A172 (cell line): ENCODE data around the gene PRKN. TPM values are rescaled to one million over a fixed set of nuclear protein-coding genes. Genes with fewer than 3 reads are reported as not detected.

Experiments
- DNase-seq: peaks from one replicate; pipeline ENCODE4 v3.0.0-alpha.2; 2015; ENCODE audit warnings: low spot score
- total RNA-seq: library from RNA; depleted of rRNA; stranded (reverse); fragments of >200 nt; shearing (Covaris generic); gene quantifications from 2 replicates; pipeline ENCODE4 v1.2.3, GENCODE V29; 2014

PRKN gene
- total RNA-seq, 1 experiment from 2014 or later, result 0.43 TPM

DNA sequence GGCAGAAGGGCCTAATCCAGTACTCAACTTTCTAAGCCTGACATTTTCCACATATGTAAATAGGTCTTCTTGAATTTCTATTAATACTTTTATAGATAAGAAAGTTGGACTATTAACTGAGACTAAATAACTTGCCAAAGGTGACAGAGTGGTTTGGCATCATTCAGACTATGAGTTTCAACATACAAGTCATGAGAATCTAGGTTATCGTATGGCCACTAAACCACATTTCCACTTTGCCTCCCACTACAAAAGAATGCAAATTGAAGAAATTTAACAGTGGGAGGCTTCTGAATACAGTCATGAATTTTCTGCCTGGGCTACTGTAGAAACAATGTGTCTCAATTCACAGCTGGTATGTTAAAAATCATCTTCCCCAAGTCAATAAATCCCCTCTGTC, 922.7 kb downstream of the PRKN start:
- DNase-seq, result no peak

DNA sequence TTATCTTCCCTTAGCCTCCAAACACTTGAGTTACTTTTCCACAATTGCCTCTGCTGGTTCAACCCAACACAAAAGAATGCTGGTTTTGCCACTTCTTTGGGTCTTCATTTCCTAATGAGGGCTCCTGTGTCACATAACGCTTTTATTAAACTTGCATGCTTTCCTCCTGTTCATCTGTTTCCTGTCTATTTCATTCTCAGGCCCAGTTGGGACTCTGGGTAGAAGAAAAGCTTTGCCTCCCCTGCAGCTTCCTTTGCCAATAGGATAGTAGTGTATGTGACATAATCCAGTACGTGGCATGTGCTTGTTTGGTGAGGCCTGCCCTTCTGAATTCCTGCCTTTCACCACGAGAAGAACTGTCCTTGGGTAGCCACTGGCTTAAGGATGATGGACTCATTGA, 924.4 kb downstream of the PRKN start:
- no peak for DNase-seq

DNA sequence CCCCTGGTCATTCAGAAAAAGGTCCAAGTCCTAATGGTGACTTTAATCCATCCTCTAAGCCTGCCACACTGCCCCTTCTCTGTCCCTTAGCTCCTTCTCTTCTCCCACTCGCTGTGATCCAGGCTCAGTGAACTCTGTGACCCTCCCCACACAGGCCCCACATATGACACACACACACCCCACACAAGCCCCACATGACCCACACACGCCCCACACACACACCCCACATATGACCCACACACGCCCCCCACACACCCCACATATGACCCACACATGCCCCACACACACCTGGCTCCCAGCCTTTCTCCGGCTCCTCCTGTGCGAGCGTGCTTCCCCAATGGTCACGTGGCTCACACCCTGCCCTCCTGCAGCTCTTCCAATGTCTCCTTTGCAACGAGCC, 925.3 kb downstream of the PRKN start:
- DNase-seq, result no peak

DNA sequence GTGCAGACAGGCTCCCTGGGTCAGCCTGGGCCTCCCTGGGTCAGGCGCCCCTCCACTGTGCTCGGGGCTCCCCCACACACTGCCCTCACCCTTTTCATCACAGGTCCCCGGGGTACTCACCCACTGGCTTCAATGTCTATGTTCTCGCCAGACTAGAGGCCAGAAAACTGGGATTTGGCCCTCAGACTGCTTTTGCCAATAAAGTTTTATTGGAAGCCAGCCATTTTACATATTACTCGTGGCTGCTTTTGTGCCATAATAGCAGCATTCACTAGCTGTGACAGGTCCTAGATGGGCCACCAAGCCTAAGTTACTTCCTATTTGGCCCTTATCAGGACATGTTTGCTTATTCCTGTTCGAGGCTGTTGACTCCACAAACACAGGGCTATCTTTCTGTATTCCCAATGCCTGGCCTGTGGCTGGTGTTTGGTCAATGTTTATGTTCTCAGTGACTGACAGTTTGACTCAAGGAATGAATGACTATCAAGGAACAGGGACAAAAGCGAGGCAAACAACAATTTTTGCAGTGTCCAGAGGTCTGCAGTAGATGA, 928.6 kb downstream of the PRKN start:
- no peak for DNase-seq

DNA sequence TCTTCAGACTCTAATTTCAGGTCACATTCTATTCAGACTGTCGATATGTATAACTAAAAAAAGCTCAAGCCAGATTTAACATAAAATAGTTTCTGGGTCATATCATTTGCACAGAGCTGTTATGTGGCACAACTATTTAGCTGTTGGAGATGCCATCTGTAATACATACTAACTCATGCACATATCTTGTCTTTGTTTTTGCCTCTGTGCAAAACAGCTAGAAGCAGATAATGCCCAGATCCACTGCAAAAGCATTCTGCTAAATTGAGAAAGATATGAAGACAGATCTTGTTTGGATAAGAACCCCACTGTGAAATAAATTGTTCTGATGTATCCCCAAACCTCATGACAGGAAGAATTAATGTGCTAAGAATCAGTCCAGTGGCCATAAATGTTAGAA, 930.9 kb downstream of the PRKN start:
- DNase-seq, result no peak

DNA sequence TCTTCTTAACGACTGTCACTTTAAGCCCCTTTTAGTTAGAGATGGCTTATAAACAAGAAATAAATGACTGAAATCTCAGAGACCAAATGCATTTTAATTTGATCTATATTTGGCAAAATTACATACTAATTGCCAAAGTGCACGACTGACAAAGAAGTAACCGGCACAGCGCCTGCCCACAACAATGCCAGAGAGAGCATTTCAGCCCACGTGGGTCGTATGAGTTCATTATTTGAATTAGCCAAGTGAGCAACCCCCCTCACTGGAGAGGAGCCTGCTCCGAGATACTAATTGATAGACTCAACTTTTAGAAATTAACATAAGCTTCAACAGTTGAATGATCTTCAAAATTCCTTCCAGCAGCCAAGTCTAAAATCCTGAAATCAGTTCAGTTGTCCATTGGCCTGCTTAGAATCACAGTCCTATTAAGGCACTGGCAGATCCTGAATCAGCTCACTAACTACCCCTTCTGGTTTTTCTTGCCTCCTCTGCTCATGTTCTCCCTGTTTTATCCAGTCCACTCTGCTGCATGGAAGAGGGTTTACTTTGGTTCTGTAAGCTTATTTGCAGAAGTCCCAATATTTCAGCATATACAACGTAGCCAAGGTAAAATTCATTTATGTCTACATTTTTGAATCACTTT, 934.6 kb downstream of the PRKN start:
- DNase-seq, result no peak

DNA sequence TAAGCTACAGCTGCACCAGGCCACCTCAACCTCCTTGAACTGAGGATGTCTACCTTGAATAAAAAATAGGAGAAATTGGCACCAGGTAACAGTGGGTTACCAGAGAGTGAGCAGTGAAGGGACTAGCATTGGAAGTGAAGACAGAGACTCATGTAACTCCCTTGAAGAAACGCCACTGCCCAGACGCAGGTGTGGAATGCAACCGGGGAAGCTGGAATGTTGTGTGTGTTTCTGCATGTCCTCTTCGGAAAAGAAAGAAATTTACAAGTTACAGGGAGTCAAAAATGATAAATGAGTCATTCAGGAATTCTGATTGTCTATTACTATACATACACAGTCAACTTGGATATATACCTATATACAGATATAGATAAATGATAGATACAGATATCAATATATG, 939.0 kb downstream of the PRKN start:
- no peak for DNase-seq

DNA sequence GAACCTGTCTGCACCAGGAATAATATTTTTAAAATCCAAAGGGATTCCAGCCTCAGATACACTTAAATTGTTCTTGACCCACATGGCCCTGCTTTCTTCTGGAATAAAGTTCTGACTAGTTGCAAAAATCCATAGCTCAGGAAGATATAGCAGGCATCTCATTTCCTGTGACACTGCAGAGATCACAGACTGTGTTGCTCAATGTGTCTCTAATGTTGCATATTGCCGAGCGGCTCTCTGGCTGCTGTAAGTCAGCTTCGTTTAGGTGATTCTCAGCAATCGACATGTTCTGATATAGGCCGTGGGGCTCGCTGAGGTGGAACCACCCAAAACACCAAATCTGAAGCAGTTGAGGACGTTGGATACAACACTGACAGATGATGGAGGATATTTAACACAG, 955.4 kb downstream of the PRKN start:
- no peak for DNase-seq

DNA sequence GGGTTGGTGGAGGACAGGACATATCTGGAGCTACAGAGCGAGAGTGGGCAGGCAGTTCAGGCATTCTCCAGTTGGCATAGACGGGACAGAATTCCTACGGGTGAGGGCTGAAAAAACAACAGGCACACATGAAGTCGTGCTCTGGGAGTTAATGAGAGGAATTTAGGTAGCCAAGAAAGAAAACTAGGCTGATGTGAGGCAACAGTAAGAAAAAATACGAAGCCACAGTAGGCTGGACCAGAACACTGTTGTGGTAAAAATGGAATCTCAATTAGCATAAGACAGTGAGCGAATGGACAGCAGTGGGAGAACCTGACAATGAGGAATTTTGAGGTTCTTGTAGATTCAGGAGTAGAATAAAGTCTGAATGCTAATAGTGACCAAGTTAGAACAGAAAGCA, 965.6 kb downstream of the PRKN start:
- no peak for DNase-seq

DNA sequence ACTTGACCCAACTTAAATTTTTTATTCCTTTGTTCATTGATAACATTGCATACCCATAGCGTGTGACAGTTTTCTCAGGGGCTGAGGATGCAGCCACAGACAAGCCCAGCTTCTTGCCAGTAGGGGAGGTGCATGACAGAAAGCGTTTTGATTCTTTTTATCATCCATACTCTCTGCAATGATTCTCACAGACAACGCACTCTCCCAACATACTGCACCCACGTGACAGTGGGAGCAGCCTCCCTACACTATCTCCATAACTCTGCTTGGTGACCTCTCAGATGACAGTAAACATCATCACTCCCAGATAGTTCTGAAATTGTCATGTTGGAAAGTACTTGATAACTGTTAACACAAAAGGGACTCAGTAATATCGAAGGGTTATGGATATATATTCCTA, 972.5 kb downstream of the PRKN start:
- no peak for DNase-seq

DNA sequence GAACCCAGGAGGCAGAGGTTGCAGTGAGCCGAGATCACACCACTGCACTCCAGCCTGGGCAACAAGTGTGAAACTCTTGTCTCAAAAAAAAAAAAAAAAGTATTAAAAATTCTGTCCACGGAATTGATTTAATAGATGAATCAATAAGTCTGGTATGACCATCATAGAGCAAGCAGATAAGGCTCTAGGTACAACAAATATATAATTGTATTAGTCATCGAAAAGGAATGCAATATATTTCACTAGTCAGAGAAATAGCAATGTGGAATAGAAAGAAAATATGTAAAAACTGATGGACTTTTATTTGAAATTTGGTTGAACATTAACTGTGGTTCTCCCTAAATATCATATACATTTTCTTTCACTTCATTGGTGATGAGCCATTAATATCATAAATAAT, 976.9 kb downstream of the PRKN start:
- DNase-seq, result peak; percentile 19

DNA sequence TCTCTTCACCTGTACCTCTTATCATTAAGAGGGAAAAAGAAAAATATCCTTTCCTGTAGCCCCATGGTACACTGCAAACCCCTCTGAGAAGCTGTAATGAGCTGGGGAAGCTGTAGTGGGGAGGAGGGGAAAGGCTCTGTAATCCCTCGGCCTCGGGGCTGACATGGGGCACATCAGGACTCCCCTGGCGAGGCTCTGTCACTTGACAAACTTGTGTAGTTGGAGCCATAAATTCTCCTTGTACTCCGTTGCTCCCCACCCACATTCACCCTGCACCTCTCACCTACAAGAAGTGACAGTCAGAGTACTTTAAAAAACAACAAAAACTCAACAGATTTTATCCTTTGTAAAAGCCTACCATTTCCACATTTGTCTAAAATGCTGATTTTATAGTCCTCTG, 978.0 kb downstream of the PRKN start:
- DNase-seq, result no peak

DNA sequence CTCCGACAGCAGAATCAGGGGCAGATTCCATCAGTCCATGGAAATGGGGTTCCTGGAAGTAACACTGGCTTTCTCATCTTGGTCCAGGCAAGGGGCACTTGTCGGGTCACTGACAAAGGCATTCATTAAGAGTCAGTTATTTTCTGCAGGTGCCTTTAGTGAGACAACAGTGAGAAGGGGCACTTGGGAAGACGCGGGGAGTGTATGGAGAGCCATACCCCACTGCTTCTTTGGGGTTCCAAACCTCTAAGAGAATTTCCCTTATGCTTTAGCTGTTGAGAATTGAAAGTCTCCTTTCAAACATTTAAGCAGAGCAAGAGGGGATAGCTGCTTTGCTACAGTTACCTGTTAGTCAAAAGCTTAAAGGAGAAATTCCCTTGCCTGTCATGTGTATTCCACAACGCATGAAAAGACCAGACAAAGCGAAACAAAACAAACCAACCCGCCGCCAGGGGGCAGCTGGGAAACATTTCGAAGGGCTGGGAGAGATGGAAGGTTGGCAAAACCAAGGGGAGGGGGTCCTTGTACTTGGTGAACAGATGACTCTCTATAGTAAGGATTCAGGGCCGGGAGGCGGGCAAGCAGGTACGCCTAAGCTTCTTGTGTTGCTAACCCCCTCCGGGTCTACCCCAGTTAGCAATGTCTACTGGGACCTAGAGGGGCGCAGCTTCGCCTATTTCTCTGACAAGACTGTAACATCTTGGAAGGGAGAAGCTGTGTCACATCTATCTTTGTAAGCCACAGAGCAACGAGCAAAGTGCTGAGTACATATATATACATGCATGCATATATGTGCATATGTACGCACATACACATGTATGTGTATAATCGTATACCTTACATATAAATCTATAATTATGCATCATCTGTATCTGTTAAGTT, 978.8 kb downstream of the PRKN start:
- DNase-seq, result no peak

DNA sequence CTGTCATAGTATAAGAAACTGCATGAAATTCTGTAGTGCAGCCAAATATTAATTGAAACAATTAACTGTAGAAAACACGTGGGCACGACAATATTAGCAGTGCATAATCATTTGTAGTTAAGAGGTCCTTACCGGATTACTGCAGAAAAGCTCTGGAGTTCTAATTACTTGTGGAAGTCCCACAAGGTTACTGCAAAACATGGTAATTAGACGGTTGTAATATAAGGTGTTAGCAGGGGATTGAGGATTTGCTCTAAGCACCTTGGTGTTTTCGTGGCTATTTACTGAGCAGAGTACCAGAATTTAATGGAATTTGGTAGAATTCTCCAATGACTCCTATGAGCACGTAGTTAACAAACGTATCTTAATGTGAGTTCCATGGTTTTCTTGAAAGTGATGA, 980.1 kb downstream of the PRKN start:
- DNase-seq, result no peak

DNA sequence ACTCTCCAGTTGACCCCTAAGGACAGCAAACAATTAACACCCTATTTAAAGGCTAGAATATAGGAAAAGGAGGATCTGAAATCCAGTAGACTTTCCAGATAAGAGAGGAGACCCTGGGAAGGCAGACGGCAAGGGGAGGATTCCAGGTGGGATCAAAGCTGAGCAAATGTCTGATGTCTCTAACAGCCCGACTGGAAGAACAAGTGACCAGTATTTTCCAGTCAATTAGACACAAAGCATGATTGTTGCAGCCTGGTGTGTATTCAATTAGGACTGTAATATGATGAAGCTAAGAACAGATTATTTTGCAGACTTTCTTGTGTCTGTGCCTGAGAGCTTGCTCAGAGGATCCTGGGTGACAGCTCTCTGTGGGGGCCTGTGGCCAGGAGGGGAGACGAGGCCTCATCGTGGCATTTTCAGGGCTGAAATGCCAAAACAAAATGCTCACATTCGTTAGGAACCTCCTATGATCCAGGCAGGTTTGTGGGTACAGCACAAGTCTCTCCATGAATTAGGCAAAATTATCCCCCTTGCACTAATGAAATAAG, 981.9 kb downstream of the PRKN start:
- DNase-seq, result no peak

DNA sequence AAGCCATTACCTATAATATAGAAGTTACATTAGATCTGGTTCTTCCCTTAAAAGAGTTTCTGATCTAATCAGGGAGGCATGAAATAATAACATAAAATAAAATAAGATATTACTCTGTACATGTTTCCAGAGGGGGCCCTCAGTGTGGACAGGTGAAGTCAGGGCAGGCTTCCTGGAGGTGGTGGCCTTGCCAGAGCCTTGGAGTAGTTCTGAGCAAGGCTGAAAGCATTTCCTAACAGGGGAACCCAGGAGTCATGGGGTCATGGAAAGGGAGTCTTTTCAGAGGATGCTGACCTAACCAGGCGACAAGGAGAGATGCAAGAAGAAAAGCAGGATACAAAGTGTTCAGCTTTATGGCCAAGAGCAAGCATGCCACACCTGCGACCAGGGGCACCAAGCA, 982.4 kb downstream of the PRKN start:
- no peak for DNase-seq

DNA sequence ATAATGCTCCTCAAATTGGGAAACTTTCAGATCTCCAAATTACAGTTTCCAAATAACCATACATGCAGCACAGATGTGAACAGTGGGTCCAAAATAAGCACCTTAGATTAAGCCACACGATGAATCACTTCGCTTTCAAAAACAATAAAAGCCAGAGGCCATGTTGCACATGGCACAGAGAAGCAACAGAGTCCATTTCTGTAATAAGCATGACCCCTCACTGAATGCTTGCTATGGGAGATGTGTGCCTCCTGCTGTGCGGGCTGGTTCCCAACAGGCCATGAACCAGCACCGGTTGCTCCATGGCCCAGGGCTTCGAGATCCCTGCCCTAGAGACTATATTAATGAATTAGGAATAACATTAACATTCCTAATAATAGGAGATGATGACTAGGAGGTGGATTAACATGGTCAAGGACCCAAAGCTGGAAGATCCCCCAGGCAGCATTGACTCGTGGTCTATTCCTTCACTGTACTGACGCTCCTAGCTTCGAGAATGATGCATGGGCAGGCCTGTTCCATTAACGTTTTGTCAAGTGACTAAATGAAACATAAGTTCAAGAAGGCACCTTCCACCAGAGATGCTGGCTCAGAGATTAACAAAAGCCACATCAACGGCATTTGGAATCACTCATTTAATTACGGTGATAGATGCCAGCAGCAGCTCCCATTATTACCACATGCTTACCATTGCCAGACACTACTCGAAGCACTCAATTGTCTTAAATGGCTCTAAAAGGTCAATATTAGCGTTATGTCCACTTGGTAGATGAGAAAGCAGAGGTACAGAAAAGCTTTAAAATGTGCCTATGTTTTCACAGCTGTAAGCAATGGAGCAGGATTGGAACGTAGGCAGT, 983.1 kb downstream of the PRKN start:
- DNase-seq, result no peak

DNA sequence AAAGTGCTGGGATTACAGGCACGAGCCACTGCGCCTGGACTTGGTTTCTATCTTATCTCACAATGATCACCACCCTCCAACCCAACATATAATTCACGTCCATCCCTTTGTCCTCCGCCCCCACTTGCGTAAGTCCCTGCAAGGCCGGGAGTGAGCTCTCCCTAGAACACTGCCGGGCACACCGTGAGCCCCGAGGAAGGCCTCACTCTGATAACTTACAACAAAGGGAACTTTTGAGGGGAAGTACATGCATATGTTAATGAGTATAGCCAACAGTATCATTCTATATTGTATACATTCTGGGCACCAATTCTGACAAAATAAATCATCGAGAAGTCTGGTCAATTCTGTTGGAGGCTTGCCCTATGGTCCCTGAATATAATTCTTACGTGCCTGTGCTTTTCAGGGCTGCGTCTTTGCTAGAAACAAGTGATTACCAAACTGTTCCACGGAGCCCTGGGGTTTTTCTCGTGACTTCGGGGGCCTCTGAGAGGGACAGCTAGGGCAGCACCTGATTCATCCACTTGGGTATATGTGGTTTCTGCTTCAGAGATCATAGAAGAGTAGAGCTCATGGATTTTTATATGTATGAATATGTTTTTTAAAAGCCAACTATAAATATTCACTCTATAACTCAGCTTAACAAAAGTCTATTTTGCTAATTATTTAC, 983.9 kb downstream of the PRKN start:
- DNase-seq, result no peak

DNA sequence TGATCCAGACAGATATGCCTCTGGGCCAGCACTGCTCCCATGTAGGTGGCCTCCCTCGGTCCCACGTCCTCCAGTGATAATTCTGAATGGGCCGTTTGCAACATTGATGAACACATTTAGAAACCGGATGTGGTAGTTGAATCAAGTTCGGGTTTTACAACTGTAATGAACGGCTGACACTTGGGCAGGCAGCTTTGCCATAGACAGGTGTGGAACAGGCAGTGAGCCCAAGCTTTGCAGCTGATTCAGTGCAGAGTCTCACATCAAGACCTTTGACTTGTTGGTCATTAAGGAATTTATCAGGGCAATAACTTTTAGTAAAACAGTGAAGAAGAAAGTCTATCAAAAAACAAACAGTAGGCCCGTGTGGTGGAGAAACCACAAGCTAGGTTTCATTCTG, 987.1 kb downstream of the PRKN start:
- DNase-seq, result no peak

DNA sequence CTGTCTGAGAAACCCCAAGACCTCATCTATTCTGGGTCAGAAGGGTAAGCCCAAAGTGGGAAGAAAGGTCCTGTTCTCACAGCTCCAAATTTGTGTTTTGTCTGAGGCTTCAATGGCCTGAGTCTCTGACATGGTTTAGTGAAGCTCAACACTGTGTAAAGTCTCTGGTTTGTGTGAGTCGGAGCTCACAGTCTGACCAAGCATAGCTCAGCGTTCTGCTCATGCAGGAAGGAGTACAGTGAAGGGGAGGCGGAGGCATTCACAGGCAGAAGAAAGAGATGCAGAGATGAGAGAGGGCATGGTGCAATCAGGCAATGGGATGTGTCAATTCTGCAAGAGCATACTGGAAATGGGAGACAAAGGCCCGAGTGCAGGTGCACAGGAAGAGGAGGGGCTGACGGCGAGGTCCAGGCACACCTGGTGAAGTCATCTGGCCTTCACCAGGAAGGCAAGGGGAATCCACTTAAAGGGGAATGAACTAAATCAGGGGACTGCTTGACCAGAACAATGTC, 990.7 kb downstream of the PRKN start:
- no peak for DNase-seq

DNA sequence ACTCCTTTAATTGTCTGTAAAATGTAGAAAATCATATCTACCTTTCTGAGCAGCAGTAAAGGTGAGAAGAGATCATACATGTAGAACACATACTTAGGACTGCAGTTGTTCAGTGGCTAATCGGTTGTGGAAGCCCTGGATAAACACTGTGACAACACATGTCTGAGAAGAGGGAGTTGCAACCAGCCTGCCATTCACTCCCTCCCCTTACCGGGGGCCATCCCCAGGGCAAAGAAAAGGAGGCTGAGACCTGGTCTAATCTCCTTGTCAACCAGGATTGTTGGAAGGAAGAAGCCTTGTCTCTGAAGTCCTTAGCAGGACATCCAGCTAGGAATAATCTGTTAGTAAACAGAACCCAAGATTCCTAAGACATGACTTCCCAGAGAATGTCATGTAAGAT, 991.2 kb downstream of the PRKN start:
- DNase-seq, result no peak
